Measurements from ENCODE around the gene RARB. TPM values are rescaled to one million over a fixed set of nuclear protein-coding genes. Genes with fewer than 3 reads are reported as not detected.

RARB gene
- total and polyA plus RNA-seq, 9 of the 15 experiments (the other 6 are each of a cell fraction or from before 2014, with no cell fraction given): 0.15 to 1.3 (median 0.27) TPM

GRCh38 chr3:25481386-25481785, 53.3 kb downstream of the RARB start (continued):
- TF ChIP-seq AFF4 (CRISPR knock-in tag; IDR thresholded peaks at IDR 0.05): no peak
- TF ChIP-seq HINFP (tag; conservative IDR thresholded peaks at IDR 0.05; ENCODE audit: low read depth): no peak

GRCh38 chr3:25483456-25483855, 55.4 kb downstream of the RARB start:
- no peak overlapping the region for H3K4me2 ChIP-seq (ENCODE audit: insufficient read depth, low read length)
- no peak overlapping the region for H3K27ac ChIP-seq (ENCODE audit: extremely low read depth, low read depth, low read length)
- BruUV-seq (replicated peaks): no TSS peak
- no peak overlapping the region for H3K4me3 ChIP-seq
- no peak for DNase-seq (ENCODE audit: extremely low read depth in 1 of 4, low spot score in 3 of 4)
- H3K27me3 ChIP-seq (ENCODE audit: control insufficient read depth in 2 of 2, insufficient read depth in 2 of 2, low read length in 2 of 2): no peaks in the 10 kb centered on the region; a peak in 1 of 5 replicates
- 4% methylated on average over 1 of the region's 1 CpG for WGBS (ENCODE audit: insufficient coverage, low coverage, missing lambda C conversion rate)
- no peaks in the 10 kb centered on the region for H3K9me3 ChIP-seq (replicated peaks; ENCODE audit: control insufficient read depth, insufficient read depth, low read depth, low read length)
- H3K79me2 ChIP-seq (ENCODE audit: control insufficient read depth, insufficient read depth, low read length): no peaks in the 10 kb centered on the region
- ChIA-PET CTCF (ENCODE audit: low intra/inter-chr PET ratio) (no interaction called here), POLR2A (no interaction called here)
- H4K20me1 ChIP-seq (replicated peaks; ENCODE audit: control insufficient read depth, insufficient read depth, low read length): no peaks in the 10 kb centered on the region
- H2AFZ ChIP-seq (ENCODE audit: low read depth, low read length): no peak overlapping the region
- H3K36me3 ChIP-seq (ENCODE audit: control insufficient read depth, insufficient read depth, low read length): no peaks in the 10 kb centered on the region
- peak; percentile 46 for FAIRE-seq
- intact Hi-C loops (cut with micrococcal nuclease) (no loop called here), in situ Hi-C loops (cut with MboI) (no loop called here)
- H3K9me1 ChIP-seq (ENCODE audit: control insufficient read depth, insufficient read depth, low read length): no peaks in the 10 kb centered on the region
- no peaks in the 10 kb centered on the region for H3K4me1 ChIP-seq (replicated peaks in 1 of 2; ENCODE audit: control insufficient read depth in 2 of 2, insufficient read depth in 2 of 2, low read length in 2 of 2)
- ATAC-seq: no peak
- no peak overlapping the region for H3K9ac ChIP-seq (ENCODE audit: insufficient read depth in 1 of 2, low read depth in 2 of 2, low read length in 2 of 2)
- TF ChIP-seq FOSL1 (tag; conservative IDR thresholded peaks at IDR 0.05) (no peak), CREB3L1 (IDR thresholded peaks at IDR 0.05; ENCODE audit: borderline replicate concordance, low read depth) (no peak), ID3 (CRISPR knock-in tag; IDR thresholded peaks at IDR 0.05) (no peak), ID3 (tag; IDR thresholded peaks at IDR 0.05) (no peak), SIN3A (IDR thresholded peaks at IDR 0.05; ENCODE audit: borderline replicate concordance in 2 of 2, control insufficient read depth in 1 of 2, low read depth in 2 of 2, low read length in 2 of 2) (no peak), CBFB (CRISPR knock-in tag; IDR thresholded peaks at IDR 0.05) (no peak), FIP1L1 (IDR thresholded peaks at IDR 0.05; ENCODE audit: low read depth, low read length, poor library complexity, severe bottlenecking) (no peak), PKNOX1 (IDR thresholded peaks at IDR 0.05) (no peak)

All from K562 (cell line).